Inflammatory macrophage treated with lipopolysaccharide for 4 hours (primary cell): Measurements from ENCODE around the gene HYAL4.

ENCODE experiments used
- DNase-seq: peaks from one replicate; pipeline ENCODE4 v3.0.0-alpha.2; 2020

HYAL4 gene

DNA sequence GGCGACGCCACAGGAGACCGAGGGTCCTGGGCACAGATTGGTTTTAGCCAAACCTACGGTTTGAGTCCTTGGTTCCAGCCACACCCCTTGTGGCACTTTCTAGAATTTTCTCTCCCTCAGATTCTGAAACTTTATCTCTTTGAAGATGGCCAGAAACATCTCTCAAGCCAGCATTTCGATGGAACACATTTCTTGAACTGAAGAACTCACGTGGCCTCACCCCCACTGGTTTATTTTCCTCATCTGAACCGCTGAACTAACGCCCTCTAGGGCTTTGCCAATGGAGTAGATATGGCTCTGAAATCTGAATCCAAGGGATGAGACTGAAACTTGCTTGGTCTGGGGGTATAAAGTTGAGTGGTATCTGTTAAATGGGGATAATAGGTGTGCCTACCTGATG lies 73.3 kb downstream of the HYAL4 start:
- DNase-seq: no peak

GRCh38 chr7:123923599-123923998 lies 78.6 kb downstream of the HYAL4 start:
- DNase-seq: no peak

- DNase-seq: no peak
Measured at GRCh38 chr7:123924941-123925340, 80.0 kb downstream of the HYAL4 start, which contains the start of gene SPAM1. Gene SPAM1 (plus strand): TSS chr7:123925241. CDS start chr7:123953571, 28,330 bp downstream.
